GM12872 (cell line): ENCODE measurements around the gene PIH1D2.

Experiments
- CTCF ChIP-seq: IDR thresholded peaks from 3 replicates; pipeline ENCODE4 v1.5.1; 2011; ENCODE audit warnings: low read depth, mild to moderate bottlenecking, low read length, moderate library complexity; ENCODE audit not compliant: insufficient read depth

PIH1D2 gene

GRCh38 chr11:112106070-112106469 is 32.3 kb upstream of the PIH1D2 start:
- TF ChIP-seq CTCF: no peak

GRCh38 chr11:112103446-112103845 is 29.6 kb upstream of the PIH1D2 start:
- no peak for TF ChIP-seq CTCF

GRCh38 chr11:112100462-112100861 is 26.6 kb upstream of the PIH1D2 start:
- TF ChIP-seq CTCF: no peak

GRCh38 chr11:112097734-112098528 is 24.1 kb upstream of the PIH1D2 start:
- no peak for TF ChIP-seq CTCF

DNA sequence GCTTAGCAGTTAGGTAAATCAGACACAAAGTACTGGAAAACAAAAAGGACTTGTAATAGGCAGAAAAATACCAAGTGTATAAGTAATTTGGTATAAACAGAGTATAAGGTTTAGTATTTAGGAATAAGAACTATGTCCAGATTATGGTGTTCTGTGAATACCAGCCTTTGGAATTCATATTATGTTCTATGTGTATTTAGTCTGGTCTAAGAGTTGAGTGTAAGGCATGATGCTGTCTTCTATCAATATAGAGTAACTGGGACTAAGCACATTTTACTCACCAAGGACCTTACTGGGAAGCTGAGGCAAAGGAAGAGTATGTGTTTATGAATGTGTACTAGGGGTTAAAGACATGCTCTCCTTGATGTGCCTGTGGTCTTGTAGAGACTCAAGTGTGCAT is 22.4 kb upstream of the PIH1D2 start:
- no peak for TF ChIP-seq CTCF

- TF ChIP-seq CTCF: no peak
Observed at GRCh38 chr11:112087212-112087611, 13.4 kb upstream of the PIH1D2 start.

DNA sequence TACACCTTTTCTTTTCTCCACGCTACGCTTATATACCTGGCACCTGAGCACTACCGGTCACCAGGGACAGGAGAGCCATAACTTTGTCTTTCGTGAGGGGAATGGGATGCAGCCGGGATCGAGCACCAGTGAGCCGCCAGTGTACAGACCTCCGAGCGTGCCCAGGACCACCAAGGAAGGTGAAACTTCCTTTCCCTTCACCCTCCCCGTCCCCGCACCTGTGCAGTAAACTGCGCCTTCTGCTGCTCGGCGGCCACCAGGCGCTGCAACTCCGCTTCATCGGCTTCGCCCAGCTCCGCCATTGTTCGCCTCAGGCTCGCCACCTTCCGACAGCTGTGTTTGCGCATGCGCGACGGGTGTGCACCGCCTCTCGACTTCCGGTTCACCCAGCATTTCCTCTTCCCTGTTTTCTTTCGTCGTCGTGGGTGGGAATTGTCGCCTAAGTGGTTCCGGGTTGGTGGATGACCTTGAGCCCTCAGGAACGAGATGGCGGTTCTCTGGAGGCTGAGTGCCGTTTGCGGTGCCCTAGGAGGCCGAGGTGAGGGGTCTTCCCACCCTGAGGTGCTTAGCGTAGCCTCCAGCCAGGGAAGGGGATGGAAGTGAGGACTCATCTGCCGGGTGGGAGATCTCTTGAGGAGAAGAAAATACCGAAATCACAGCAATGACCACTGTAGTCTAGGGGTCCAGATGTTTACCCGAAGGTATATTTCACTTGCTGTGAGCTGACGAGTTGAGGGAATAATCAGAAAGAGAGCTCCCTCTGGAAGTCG is 12.8 kb upstream of the PIH1D2 start, which contains the start of the genes SDHD and TIMM8B:
Gene SDHD (plus strand): TSS at position 452 of the 770 bp plus-strand sequence. CDS start 35 bp downstream, at position 487.
Gene TIMM8B (minus strand): TSS at position 335 of the 770 bp plus-strand sequence. CDS start 33 bp downstream, at position 302.
- peak; percentile 47; the same call in 1 of the 3 replicates for TF ChIP-seq CTCF
